ENCODE results near the gene PAIP2. TPM values are rescaled to one million over a fixed set of nuclear protein-coding genes. Genes with fewer than 3 reads are reported as not detected.
A peak's percentile ranks its signal among the peaks of the same experiment; 100 is the strongest.
"Not testable (repeated sequence)": the region's sequence is repeated elsewhere in the genome, so short reads cannot be mapped to it uniquely, and the experiment has no call there.

The PAIP2 gene
- total RNA-seq, 3 donors from 2014 or later: 42.1 to 85.1 (median 44.5) TPM

GRCh38 chr5:139385061-139386049 lies 43.7 kb downstream of the PAIP2 start:
- Histone ChIP-seq H3K4me3 (no peak overlapping the region), H3K9me3 (no peaks in the 10 kb centered on the region), H3K36me3 (ENCODE audit: low read depth) (no peaks in the 10 kb centered on the region), H3K4me1 (ENCODE audit: low read depth) (peaks cover 53% of the 10 kb centered on the region)
- peak in 2 of 3 donors; percentile 59 to 66 for DNase-seq
- TF ChIP-seq CTCF (IDR thresholded peaks at IDR 0.05): peak; percentile 22
- intact Hi-C loops (cut with DNase I, micrococcal nuclease): no loop called here
- peak; percentile 45 for ATAC-seq

DNA sequence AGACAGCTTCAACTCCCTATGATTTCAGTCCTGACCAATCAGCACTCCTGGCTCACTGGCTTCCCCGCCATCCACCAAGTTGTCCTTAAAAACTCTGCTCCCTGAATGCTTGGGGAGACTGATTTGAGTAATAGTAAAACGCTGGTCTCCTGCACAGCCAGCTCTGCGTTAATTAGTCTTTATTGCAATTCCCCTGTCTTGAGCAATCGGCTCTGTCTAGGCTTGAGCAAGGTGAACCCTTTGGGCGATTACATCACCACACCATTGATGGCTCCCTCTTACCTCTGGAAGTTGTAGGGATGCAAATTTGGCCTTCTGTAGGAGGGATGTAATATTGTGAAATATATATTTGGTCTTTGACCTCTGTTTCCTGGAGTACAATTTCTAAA lies 44.4 kb downstream of the PAIP2 start:
- no peak for TF ChIP-seq CTCF (IDR thresholded peaks at IDR 0.05)
- ATAC-seq (no peak), DNase-seq (no peak)
- H3K9me3 ChIP-seq: no peaks in the 10 kb centered on the region
- H3K36me3 ChIP-seq (ENCODE audit: low read depth): no peaks in the 10 kb centered on the region
- H3K4me3 ChIP-seq: no peak overlapping the region
- intact Hi-C loops (cut with DNase I, micrococcal nuclease): no loop called here
- peaks cover 58% of the 10 kb centered on the region for H3K4me1 ChIP-seq (ENCODE audit: low read depth)

GRCh38 chr5:139386956-139387355 lies 45.3 kb downstream of the PAIP2 start:
- H3K4me3 ChIP-seq; intact Hi-C loops (cut with DNase I, micrococcal nuclease); ATAC-seq; H3K36me3 ChIP-seq (ENCODE audit: low read depth); H3K9me3 ChIP-seq; DNase-seq: not testable (repeated sequence)
- H3K4me1 ChIP-seq (ENCODE audit: low read depth): peaks cover 61% of the 10 kb centered on the region

- no peaks in the 10 kb centered on the region for H3K9me3 ChIP-seq
- no peak for ATAC-seq
- no peak for TF ChIP-seq CTCF (IDR thresholded peaks at IDR 0.05)
- H3K4me1 ChIP-seq (ENCODE audit: low read depth): peaks cover 58% of the 10 kb centered on the region
- intact Hi-C loops (cut with DNase I, micrococcal nuclease): no loop called here
- DNase-seq: peak in 1 of 3 donors; percentile 49
- H3K4me3 ChIP-seq: no peak overlapping the region
- no peaks in the 10 kb centered on the region for H3K36me3 ChIP-seq (ENCODE audit: low read depth)
Observed at GRCh38 chr5:139387611-139388197, 46.0 kb downstream of the PAIP2 start.

GRCh38 chr5:139388198-139388821 lies 46.7 kb downstream of the PAIP2 start:
- intact Hi-C loops (cut with DNase I, micrococcal nuclease): no loop called here
- DNase-seq (peak; percentile 85 to 89 (median 87)), ATAC-seq (peak; percentile 56)
- no peaks in the 10 kb centered on the region for H3K9me3 ChIP-seq
- no peaks in the 10 kb centered on the region for H3K36me3 ChIP-seq (ENCODE audit: low read depth)
- peak overlapping the region; percentile 26 for H3K4me3 ChIP-seq
- no peak for TF ChIP-seq CTCF (IDR thresholded peaks at IDR 0.05)
- peaks cover 60% of the 10 kb centered on the region for H3K4me1 ChIP-seq (ENCODE audit: low read depth)
